PC-9 (cell line): ENCODE results near the gene ITGAD.

Experiments
- CTCF ChIP-seq: fragments of 200-600 bp; sonication (generic); conservative IDR thresholded peaks from 2 replicates; pipeline ENCODE4 v1.6.1; 2017; ENCODE audit warnings: mixed run types, antibody characterized with exemption, mild to moderate bottlenecking, moderate library complexity
- EZH2 ChIP-seq: fragments of 200-600 bp; sonication (generic); IDR thresholded peaks from 2 replicates; pipeline ENCODE4 v1.8.0; 2017; ENCODE audit warnings: antibody characterized with exemption, low read depth

- TF ChIP-seq EZH2 = no peak
- no peak for TF ChIP-seq CTCF
Observed at GRCh38 chr16:31390504-31391041, 2.6 kb upstream of the ITGAD start.
